Measurements from ENCODE around the gene VRK1. TPM values are rescaled to one million over a fixed set of nuclear protein-coding genes. Genes with fewer than 3 reads are reported as not detected.
A peak's percentile ranks its signal among the peaks of the same experiment; 100 is the strongest.

Gene VRK1
- polyA plus RNA-seq, 1 donor: 28.2 TPM

- no peak for DNase-seq
Observed at GRCh38 chr14:96823652-96824051, 26.5 kb downstream of the VRK1 start.

DNA sequence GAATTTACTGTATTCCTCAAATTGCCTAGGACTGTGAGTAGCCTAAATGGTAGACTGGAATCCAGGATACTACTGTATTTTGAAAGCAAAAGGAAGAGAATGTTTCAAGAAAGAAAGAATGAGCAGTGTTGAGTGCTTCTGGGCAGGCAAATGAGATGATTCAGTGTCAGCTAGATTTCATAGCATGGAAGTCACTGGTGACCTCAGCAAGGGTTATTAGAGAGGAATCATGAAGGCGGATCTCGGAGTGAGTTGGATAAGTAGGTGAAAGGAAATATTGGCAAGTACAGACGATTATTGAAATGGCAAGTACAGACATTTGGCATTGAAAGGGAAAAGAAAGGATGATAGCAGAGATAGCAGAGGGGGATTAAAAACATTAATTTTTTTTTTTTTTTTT, 27.1 kb downstream of the VRK1 start:
- no peak for DNase-seq

GRCh38 chr14:96826818-96827217, 29.6 kb downstream of the VRK1 start:
- DNase-seq: no peak

DNA sequence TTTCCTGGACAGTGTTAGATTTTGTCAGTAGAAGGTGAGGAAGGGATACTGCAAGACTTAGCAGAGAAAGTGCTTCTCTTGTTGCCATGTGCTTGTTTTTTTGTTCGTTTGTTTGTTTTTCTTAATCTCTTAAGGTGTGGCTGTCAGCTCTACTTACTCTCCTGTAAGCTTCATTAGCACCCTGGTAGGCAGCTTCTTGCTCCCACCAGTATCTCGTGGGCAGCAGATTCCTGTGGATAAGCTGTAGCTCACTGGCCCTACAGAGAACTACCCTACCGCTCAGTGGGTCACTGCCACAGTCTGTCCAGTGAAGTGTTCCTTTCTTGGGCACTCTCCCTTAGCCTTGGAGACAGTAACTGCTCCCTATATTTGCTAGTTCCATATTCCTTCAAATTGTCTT, 30.1 kb downstream of the VRK1 start:
- DNase-seq: no peak

DNA sequence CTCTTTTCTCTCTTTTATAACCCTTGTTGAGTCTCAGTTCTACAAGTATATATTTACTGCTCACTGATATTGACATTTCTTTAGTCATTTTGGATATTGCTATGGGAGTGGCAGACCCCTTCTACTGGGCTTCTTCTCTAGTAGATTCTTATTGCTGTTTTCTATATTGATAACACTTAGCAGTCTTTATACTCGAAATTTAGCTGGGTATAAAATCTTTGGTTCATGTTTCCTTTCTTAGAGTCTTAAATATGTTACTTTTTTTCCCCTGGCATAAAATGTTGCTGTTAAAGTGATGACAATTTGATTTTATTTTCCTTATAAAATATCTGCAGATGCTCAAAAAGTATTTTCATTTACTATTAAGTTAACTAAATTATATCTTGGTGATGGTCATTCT, 32.6 kb downstream of the VRK1 start:
- DNase-seq: no peak

DNA sequence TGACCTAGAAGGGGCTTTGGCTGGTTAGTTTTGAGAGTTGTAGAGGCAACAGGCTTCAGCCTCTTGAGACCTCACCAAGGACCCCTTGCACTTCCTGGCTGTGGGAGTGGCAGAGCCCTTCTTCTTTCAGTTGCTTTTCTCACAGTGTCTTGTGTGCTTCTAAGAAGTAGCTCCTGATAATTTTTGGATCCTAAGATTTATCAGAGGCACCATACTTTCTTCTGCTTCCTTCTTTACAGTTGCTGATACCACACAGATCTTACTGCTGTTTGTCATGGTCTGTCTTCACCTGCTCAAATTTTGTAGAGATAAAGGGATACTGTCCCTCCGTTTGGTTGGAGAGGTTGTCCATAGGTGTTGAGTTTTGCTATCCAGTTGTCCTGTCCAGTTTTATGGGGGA, 33.8 kb downstream of the VRK1 start:
- DNase-seq: no peak

DNA sequence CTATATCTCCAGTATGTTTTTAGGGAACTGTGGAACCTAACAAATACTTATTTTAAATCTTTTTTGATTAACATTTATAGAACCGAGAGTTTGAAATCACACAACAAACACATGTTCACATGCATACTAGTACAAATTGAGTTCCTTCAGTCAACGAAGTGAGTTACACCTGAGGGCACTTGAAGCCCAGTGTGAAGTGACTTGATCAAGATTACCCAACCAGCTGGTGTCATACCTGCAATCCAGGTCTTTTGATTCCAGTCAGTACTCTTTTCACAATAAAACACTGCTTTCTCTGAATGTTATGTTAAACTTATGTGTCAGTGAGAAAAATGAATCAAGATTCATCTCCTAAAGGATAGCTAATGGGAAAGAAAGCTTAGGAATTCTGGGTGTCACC, 35.2 kb downstream of the VRK1 start:
- DNase-seq: no peak

DNA sequence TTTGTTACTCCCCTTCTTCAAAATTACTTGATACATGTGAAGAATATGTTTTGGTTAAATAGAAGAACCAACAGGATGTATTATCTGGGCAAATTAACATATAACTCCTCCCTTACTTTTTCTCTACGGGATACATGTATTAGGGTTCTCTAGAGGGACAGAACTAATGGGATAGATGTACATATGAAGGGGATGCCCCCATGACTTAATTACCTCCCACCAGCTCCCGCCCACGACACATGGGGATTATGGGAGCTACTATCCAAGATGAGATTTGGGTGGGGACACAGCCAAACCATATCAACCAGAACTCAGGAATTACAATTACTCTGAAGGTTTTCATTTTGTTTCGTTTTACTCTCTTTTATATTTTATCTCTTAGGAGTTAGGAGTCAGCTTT, 41.3 kb downstream of the VRK1 start:
- no peak for DNase-seq

DNA sequence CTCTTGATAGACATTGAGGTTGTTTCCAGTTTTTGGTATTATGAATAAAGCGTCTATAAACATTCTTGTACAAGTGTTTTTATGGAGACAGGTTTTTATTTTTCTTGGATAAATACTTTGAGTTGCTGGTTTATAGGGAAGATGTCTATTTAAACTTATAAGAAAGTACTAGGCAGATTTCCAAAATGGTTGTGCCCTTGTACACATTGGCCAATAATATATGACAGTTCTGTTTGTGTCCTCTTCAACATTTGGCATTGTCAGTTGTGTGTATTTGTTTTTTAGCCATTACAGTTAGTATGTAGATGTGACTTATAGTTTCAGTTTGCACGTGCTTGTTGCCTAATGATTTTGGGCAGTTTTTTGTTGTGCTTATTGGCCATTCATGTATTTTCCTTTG, 42.1 kb downstream of the VRK1 start:
- no peak for DNase-seq

DNA sequence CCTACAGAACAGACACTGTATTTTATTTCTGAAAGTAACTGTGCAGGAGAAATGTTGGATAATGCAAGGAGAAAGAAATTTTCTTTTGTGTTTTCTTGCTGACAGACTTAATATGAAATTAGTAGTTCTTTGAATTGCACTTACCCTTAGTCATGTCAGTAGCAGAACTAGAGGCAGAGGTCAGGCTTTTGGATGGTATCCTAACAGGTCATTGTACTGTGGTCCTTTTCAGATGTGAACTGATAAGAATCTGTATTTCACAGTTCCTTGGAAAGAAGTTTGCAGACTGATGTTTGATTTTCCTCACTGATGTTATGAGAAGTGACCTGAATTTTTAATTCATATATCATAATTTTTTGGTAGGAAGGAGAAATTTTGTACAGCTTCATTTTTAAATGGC, 46.0 kb downstream of the VRK1 start:
- no peak for DNase-seq

- DNase-seq: no peak
Observed at GRCh38 chr14:96844857-96845570, 47.8 kb downstream of the VRK1 start.

DNA sequence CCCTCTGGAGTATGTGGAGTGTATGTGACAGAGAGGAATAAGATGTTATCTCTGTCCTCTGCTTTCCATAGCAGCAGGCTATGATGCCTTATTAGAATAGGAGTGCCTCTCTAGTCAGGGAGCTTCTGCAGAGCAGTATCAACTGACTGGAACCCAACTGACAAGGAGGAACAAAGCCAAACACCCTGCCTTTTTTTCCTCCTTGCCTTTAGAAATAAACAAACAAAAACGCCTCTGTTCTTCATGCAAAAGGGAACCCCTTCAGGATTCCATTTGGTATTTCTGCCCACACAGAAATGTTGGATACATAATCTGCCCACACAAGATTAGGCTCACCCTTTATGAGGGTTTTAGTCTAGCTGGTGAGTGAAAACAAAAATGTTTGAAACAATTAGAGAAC, 50.3 kb downstream of the VRK1 start:
- no peak for DNase-seq

DNA sequence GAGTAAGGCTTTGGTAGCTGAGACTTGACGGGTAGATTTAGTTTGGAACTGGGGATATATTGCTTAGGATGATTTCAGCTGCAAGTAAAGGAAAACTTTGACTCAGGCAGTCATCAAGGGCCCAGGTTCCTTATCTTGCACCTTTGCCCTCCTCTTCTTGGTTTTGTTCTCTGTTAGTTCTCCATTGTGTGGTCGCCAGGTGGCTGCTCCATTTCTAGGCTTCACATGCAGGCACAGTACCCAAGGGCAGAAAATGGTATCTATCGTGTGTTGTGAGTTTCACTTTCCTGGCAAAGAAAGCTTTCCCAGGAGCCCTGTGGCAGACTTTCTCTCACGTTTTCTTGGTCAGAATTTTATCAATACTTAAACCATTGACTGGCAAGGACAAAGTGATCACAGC, 50.8 kb downstream of the VRK1 start:
- no peak for DNase-seq

- no peak for DNase-seq
Observed at GRCh38 chr14:96849733-96850132, 52.6 kb downstream of the VRK1 start.

DNA sequence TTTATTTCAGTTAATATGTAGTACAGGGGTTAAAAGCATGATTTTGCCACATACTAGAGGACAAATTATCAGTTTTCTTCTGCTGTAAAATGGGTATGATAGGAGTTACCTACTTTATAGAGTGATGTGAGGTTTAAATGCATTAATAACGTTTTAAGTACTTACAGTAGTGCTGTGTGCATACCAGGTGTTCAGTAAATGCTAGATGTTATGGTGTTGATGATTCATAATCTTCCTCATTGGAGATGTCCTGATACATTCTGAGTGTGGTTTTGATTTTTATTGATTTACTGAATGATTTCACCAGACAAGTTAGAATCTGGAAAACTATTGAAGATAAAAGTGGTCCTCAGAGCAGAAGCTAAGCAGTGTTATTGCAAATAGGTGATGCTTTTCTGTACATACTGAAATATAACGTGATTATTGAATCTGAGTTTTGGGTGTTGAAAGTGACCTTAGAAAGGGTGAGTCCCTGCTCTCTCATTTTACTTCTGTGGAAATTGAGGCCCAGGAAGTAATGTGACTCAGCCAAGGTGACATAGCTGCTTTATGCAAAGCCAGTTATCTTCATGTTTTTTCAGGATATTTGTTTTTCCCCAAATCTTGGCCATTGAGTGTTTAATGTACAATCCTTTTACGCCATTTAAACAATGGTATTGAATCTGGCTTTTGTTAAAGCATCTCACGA, 54.7 kb downstream of the VRK1 start:
- no peak for DNase-seq

DNA sequence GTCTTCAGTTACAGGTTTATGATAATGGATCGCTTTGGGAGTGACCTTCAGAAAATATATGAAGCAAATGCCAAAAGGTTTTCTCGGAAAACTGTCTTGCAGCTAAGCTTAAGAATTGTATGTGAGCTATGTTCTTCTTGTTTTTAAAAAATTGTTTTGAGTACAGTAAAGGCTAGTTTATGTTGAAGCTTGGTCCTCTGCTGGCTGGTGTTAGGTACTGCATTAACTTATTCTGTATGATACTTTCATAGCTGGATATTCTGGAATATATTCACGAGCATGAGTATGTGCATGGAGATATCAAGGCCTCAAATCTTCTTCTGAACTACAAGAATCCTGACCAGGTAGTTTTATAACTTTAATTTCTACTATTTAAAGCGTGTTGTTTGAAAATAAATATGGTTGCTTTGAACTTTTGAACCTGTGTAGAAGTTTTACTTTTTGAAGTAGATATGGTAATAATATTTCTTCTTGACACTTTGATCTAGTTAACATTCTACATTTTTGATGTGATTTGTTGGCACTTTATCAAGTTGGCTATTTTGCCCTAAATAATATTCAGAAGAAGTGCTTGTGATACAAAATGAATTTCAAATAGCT, 55.7 kb downstream of the VRK1 start:
- DNase-seq: peak; percentile 25

- DNase-seq: no peak
Observed at GRCh38 chr14:96858643-96859042, 61.5 kb downstream of the VRK1 start.

DNA sequence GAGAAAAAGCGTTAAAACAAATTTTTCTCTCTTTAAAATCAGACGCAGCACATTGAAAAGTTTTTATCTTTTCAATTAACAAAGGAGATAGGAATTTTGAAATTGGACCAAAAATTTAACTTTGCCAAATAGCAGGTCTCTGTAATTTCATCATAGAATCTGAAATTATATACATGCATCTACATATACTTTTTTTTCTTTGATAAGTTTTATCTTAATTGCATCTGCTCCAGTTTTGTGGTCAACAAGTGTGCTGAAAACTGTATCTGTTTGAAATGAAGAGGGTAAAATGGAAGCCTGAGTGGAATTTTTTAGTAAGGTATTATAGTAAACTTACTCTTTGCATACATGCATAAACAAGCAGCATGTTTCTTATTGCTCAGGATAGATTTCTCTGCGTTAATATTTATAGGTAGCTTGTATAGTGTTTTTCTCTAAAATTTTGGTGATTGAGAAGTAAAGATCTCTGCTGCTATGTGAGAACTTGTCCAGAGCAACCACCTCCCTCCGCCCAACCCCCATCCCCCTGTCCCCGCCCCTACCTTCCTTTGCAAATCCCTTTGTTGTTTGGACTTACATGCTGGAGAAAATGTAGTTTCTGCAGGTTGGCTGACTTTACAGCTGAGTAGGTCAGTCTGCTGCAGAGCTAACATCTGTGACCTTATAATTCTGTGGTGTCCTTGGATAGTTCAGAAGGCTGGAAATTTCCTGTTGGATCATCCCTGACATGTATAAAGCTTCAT, 64.6 kb downstream of the VRK1 start:
- DNase-seq: peak; percentile 11

- DNase-seq: no peak
Observed at GRCh38 chr14:96863327-96863985, 66.3 kb downstream of the VRK1 start.

- no peak for DNase-seq
Observed at GRCh38 chr14:96863986-96864330, 66.8 kb downstream of the VRK1 start.

GRCh38 chr14:96867634-96868033, 70.5 kb downstream of the VRK1 start:
- DNase-seq: no peak

- DNase-seq: no peak
Observed at GRCh38 chr14:96874127-96874526, 76.9 kb downstream of the VRK1 start.

GRCh38 chr14:96876747-96877146, 79.6 kb downstream of the VRK1 start:
- no peak for DNase-seq

All from left kidney (tissue), 2 donors.